Vagina (tissue), 2 donors: ENCODE data around the gene GGA3.

Source experiments
- CTCF ChIP-seq, 3 experiments: fragments of 450-650 bp in 2 of 3; fragments of 200-600 bp in 1 of 3; sonication (generic) in 1 of 3; IDR thresholded peaks; one replicate each; pipeline ENCODE4 v1.5.1; 2017 to 2019; ENCODE audit warnings: antibody characterized with exemption in 3 of 3, mild to moderate bottlenecking in 2 of 3, moderate library complexity in 2 of 3
- POLR2A ChIP-seq, 2 donors: fragments of 450-650 bp; IDR thresholded peaks; one replicate each; pipeline ENCODE4 v1.6.1; 2017; ENCODE audit warnings: antibody characterized with exemption in 2 of 2, mild to moderate bottlenecking in 2 of 2, moderate library complexity in 2 of 2

DNA sequence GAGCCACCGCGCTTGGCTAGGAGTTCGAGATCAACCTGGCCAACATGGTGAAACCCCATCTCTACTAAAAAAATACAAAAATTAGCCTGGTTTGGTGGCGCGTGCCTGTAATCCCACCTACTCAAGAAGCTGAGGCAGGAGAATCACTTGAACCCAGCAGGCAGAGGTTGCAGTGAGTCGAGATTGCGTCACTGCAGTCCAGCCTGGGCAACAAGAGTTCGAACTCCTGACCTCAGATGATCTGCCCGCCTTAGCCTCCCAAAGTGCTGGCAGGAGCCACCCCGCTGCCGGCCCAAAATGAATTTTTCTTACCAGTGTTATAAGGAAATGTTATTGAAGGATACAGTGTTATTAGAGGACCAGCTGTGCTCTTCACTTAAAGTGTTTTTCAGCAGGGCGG lies 53.6 kb downstream of the GGA3 start:
- no peak for TF ChIP-seq CTCF (IDR thresholded peaks at IDR 0.05)
- TF ChIP-seq POLR2A (IDR thresholded peaks at IDR 0.05) = no peak
